ENCODE measurements around the gene WNT2. TPM values are rescaled to one million over a fixed set of nuclear protein-coding genes. Genes with fewer than 3 reads are reported as not detected.
"Not testable (repeated sequence)": the region's sequence is repeated elsewhere in the genome, so short reads cannot be mapped to it uniquely, and the experiment has no call there.

The WNT2 gene
- polyA plus RNA-seq, 1 donor: 0.93 TPM

DNA sequence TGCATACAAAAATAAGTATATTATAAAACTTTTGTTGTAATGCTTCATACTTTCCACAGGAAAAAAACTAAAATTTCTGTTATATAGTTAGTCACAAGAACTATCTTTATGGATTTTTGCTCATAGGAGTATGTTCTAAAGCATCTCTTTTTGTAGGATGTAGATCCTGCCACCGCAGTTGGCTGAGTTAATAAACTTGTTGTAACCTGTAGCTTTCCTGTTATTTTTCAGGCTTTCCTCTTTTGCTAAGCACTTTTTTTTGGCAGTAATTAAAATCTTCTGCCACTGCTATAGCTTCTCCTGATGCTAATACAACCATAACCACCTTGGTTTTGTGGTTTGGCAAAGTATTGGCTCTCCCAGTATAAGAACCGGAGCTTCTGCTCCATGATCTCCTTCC is 60.3 kb downstream of the WNT2 start:
- no peak for DNase-seq

DNA sequence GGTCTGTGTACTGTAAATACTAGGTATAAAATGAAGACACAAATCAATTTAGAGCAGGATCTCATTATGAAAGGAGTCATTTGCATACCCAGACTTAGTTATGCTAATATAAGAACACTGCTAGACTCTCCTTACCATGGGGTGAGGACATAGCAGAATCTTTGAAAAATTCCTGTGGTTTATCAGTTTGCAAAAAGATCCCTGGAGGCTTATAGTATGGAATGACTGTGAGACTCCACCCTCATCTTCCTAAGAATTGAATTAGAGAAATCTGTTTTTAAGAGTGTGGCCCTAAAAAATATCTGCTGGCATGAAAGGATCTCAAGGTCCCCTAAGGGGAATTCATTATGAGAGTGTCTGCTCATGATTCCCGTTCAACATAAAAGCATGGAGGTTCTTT is 63.2 kb downstream of the WNT2 start:
- no peak for DNase-seq

- DNase-seq: no peak
Observed at GRCh38 chr7:117251687-117252086, 71.2 kb downstream of the WNT2 start.

DNA sequence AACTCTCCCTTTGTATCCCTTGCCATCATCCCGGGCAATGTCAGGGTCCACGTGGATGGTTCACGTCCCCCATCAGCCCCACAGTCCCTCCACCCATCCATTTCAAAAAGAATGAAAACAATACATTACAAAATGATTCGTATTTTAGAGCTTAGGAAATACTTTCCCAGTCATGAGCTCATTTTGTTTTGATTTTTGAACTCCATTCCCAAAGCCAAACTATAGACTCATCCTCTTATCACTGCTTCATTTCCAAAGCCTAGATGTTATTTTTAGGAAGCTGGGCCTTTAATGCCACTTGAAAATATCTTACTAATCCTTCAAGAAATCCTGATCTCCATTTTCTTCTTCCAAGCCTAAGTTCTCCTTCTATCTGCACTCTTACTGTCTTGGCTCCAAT is 72.1 kb downstream of the WNT2 start:
- no peak for DNase-seq

GRCh38 chr7:117250245-117250644 is 72.6 kb downstream of the WNT2 start:
- no peak for DNase-seq

GRCh38 chr7:117249696-117250095 is 73.2 kb downstream of the WNT2 start:
- no peak for DNase-seq

DNA sequence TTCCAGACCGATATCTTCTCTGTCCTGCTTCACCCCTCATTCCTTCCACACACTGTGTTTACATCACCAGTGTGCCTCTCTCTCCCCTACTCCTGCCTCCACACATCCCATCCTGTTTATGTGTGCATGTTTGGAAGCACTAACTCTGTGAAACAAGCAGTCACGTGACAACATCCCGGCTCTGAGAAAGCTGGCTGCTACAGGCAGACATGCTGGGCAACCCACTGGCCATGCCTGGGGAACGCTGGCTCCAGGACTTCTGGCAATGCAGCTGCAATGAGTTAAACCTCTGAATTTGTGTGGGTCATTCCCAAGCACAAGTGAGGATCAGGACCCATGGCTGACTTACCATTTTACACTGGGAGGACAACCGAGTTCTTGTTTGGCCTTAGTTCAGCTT is 74.0 kb downstream of the WNT2 start:
- DNase-seq: no peak

- no peak for DNase-seq
Observed at GRCh38 chr7:117247809-117248208, 75.0 kb downstream of the WNT2 start.

DNA sequence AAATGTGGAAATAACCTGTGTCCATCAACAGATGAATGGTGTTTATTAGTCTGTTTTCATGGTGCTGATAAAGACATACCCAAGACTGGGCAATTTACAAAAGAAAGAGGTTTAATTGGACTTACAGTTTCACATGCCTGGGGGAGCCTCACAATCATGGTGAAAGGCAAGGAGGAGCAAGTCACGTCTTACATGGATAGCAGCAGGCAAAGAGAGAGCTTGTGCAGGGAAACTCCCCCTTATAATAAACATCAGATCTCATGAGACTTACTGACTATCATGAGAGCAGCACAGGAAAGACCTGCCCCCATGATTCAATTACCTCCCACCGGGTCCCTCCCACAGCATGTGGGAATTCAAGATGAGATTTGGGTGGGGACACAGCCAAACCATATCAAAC is 77.2 kb downstream of the WNT2 start:
- not testable (repeated sequence) for DNase-seq

DNA sequence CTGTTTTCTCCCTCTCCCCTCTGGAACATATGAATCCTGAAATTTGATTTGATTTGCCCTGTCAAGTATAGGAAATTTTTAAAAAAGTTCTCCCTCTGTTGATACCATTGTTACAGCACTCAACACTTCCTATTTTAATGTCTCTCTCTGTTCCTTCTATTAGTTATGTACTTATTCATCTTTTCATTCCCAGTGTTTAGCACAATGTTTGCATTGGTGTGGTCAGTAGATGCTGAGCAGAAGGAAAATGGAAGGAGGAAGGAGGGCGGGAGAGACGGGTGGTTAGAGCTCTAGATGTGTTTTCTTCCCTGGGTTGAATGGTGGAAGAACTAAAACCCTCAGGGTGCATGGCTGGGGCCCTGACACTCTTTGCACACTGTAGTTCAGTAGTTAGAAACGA is 79.5 kb downstream of the WNT2 start:
- DNase-seq: no peak

DNA sequence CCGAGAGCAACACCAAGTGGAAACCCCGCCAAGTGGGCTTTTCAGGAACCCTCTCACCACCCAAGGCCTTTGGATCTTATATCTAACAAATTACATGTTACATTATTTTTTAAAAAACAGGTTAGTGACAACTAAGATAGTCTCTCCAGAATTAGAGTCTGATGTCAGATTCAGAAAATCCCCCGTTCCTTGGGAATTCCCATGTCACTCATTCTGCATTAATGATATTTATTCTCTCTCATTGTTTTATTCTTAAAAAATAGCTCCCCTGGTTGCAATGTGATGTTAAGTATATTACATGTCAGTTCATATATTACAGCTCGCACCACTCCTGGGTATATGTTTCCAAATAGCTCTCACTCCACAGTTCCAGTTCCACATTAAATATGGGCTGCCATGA is 81.8 kb downstream of the WNT2 start:
- DNase-seq: no peak

DNA sequence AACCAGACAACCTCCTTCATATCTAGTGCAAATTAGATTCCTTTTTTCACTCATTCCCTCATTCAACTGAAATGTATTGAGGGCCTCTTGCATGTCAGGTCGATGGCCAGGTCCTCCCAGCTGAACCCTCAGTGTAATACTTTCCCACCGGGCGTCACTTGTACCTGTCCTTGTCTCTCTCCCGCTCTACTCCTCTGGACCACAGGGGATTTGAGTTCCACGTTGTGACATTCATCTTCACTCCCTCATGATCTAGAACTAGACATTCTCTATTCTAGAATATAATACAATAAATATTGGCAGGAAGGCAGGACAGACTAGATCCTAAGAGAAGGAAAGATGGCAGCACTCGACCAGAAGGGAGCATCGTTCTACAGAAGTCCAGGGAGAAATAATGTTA is 83.9 kb downstream of the WNT2 start:
- DNase-seq: no peak

- no peak for DNase-seq
Observed at GRCh38 chr7:117238472-117238871, 84.4 kb downstream of the WNT2 start.

- no peak for DNase-seq
Observed at GRCh38 chr7:117237646-117238045, 85.2 kb downstream of the WNT2 start.

DNA sequence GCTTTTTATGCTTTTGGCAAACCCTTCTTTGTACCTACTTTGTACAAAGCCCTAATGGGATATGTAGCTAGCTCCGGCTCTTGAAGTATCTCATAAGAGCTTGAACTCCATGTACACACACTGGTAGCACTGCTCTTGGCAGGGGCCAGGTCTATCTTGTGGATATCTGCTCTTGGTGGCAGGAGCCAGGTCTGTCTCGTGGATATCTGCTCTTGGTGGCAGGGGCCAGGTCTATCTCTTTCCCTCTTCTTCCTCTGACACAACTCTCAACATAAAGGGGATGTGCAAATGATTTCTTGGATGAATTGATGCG is 91.9 kb downstream of the WNT2 start:
- no peak for DNase-seq

- DNase-seq: no peak
Observed at GRCh38 chr7:117230276-117231046, 92.4 kb downstream of the WNT2 start.

DNA sequence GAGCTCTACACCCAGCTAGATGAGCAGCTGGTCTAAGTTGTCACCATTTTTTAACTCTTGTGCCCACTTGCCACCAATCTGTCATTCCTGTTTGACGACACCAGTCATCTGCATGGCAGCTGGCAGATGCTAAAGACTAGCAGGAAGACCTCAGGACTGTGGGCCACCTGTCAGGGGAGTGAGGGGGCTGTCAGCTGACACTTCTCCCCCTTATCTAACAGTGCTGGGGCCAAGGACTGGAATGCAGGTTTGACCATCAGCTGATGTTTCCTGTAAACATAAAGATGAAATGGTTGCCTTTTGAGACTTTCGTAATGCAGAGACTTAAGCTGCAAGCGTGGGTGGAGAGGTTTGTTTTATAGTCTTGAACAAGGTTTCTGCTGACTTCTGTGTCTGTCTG is 93.5 kb downstream of the WNT2 start:
- DNase-seq: no peak

- no peak for DNase-seq
Observed at GRCh38 chr7:117227091-117227490, 95.8 kb downstream of the WNT2 start.

DNA sequence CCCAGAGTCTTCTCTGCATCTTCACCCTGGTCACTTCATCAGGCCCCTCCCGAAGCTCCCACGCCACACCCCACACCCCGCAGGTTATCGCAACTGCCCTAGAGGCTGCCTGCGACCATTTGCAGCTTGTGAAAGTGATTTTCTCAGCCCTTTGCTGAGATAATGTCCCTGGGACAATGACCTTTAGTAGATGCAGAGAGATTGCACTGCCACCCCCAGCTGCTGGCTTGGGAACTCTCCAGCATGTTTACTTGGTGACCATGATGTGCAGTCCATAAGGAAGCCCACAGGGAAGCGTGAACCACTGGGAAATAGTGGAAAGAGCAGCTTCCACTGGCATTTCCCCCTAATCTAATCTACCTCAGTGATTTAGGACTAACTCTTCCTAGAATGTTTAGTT is 97.3 kb downstream of the WNT2 start:
- DNase-seq: no peak

Other genes starting within 250 kb of the WNT2 start
- not detected for gene ASZ1, start 104.4 kb upstream of the WNT2 start, polyA plus RNA-seq (ENCODE audit: insufficient read length)
- 11.3 TPM for gene CFTR, start 157.0 kb upstream of the WNT2 start, polyA plus RNA-seq (ENCODE audit: insufficient read length)

Data from left kidney (tissue), 2 donors.